K562 (cell line): ENCODE results near the gene KLHL24.

Source experiments
- TCF7L2 ChIP-seq: fragments of 150-350 bp; IDR thresholded peaks from 2 replicates; pipeline ENCODE4 v1.6.1; 2016; ENCODE audit warnings: low read depth, mild to moderate bottlenecking, low read length, moderate library complexity
- TRIM28 ChIP-seq: fragments of 450-650 bp; IDR thresholded peaks from 2 replicates; pipeline ENCODE4 v1.6.1; 2017
- ZNF586 ChIP-seq: fragments of 450-650 bp; formaldehyde crosslinking; conservative IDR thresholded peaks from 2 replicates; pipeline ENCODE4 v1.4.0; 2020; ENCODE audit warnings: mild to moderate bottlenecking, moderate library complexity
- TF ChIP-seq, protein P1 (sequence below), 3 experiments: IDR thresholded peaks in 2 of 3; conservative IDR thresholded peaks in 1 of 3; 2 replicates each; pipeline ENCODE4 v1.5.1; 2011 to 2012; ENCODE audit warnings: low read length in 3 of 3, mild to moderate bottlenecking in 3 of 3, control low read depth in 2 of 3, improper control_type of control experiment in 1 of 3, inconsistent platforms in 1 of 3, low read depth in 1 of 3, mixed read lengths in 1 of 3, moderate library complexity in 1 of 3; ENCODE audit not compliant: insufficient read depth in 2 of 3
- TF ChIP-seq, protein P2 (sequence below): fragments of 450-650 bp; formaldehyde crosslinking; IDR thresholded peaks from 2 replicates; pipeline ENCODE4 v1.4.0; 2022; ENCODE audit warnings: mild to moderate bottlenecking, moderate library complexity

DNA sequence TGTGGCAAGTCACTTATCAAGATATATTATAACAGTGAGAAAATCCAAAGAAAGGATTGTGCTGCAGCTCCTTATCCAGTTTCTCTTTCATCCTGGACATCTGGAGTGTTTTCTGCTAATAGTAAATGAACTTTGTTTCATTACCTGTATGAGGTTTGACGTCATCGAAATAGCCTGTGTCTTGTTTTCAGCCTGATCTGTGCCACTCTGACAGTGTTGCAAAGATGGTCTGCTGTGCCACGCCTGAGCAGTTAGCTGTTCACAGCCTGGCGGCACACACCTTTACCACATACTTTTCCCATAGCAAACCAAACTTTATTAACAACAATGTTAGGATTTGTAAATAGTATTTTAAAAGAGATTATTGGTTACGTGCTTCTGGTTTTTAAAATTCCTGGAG, 96.2 kb downstream of the KLHL24 start:
- TF ChIP-seq, protein P1, sequence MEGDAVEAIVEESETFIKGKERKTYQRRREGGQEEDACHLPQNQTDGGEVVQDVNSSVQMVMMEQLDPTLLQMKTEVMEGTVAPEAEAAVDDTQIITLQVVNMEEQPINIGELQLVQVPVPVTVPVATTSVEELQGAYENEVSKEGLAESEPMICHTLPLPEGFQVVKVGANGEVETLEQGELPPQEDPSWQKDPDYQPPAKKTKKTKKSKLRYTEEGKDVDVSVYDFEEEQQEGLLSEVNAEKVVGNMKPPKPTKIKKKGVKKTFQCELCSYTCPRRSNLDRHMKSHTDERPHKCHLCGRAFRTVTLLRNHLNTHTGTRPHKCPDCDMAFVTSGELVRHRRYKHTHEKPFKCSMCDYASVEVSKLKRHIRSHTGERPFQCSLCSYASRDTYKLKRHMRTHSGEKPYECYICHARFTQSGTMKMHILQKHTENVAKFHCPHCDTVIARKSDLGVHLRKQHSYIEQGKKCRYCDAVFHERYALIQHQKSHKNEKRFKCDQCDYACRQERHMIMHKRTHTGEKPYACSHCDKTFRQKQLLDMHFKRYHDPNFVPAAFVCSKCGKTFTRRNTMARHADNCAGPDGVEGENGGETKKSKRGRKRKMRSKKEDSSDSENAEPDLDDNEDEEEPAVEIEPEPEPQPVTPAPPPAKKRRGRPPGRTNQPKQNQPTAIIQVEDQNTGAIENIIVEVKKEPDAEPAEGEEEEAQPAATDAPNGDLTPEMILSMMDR (IDR thresholded peaks at IDR 0.05 in 2 of 3, conservative IDR thresholded peaks at IDR 0.05 in 1 of 3; ENCODE audit: insufficient read depth in 2 of 3, low read depth in 1 of 3, low read length in 3 of 3) = no peak
- TF ChIP-seq TCF7L2 (no peak), TRIM28 (no peak), ZNF586 (CRISPR knock-in tag) (no peak)
- TF ChIP-seq, protein P2, sequence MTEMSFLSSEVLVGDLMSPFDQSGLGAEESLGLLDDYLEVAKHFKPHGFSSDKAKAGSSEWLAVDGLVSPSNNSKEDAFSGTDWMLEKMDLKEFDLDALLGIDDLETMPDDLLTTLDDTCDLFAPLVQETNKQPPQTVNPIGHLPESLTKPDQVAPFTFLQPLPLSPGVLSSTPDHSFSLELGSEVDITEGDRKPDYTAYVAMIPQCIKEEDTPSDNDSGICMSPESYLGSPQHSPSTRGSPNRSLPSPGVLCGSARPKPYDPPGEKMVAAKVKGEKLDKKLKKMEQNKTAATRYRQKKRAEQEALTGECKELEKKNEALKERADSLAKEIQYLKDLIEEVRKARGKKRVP = no peak
